Naive thymus-derived CD8-positive, alpha-beta T cell (primary cell): ENCODE data around the gene BMPR1B. TPM values are rescaled to one million over a fixed set of nuclear protein-coding genes. Genes with fewer than 3 reads are reported as not detected.

Source experiments
- ATAC-seq, 2 donors: fragments of 150-1000 bp; cut with Tn5 transposase in 1 of 2; sonication (Bioruptor Pico), chemical (Tn5 transposase) in 1 of 2; 1 replicate in 1 of 2; 2 replicates in 1 of 2; pipeline ENCODE4 v1.10.0; 2021; ENCODE audit warnings: mild to moderate bottlenecking in 2 of 2, moderate library complexity in 2 of 2
- POLR2A ChIA-PET: fragments of 350-600 bp; sonication (Branson Sonifier 250); formaldehyde crosslinking; loops from one replicate; lab custom pipeline; 2021; ENCODE audit warnings: antibody characterized with exemption; lab: Charles Lee
- DNase-seq, 10 donors: peaks; one replicate each; pipeline versions ENCODE4 v3.0.0 to v3.0.0-alpha.2; 2020 to 2022
- H3K27ac Mint-ChIP-seq, 10 donors: one replicate each; pipeline ENCODE4 v1.8.0; 2020 to 2022; ENCODE audit warnings: mild to moderate bottlenecking in 10 of 10, mixed read lengths in 10 of 10, moderate library complexity in 4 of 10, inconsistent platforms in 1 of 10
- H3K27me3 Mint-ChIP-seq, 5 donors: one replicate each; pipeline ENCODE4 v1.8.0; 2021 to 2022; ENCODE audit warnings: mixed read lengths in 5 of 5
- H3K36me3 Mint-ChIP-seq, 3 donors: one replicate each; pipeline ENCODE4 v1.8.0; 2020 to 2022; ENCODE audit warnings: mixed read lengths in 3 of 3, mild to moderate bottlenecking in 2 of 3, inconsistent platforms in 1 of 3
- H3K4me1 Mint-ChIP-seq, 4 donors: one replicate each; pipeline ENCODE4 v1.8.0; 2021 to 2022; ENCODE audit warnings: mixed read lengths in 4 of 4
- H3K4me3 Mint-ChIP-seq, 10 donors: one replicate each; pipeline ENCODE4 v1.8.0; 2020 to 2022; ENCODE audit warnings: mild to moderate bottlenecking in 10 of 10, mixed read lengths in 10 of 10, moderate library complexity in 6 of 10, inconsistent platforms in 1 of 10
- H3K9me3 Mint-ChIP-seq, 9 donors: one replicate each; pipeline ENCODE4 v1.8.0; 2020 to 2022; ENCODE audit warnings: mixed read lengths in 9 of 9, mild to moderate bottlenecking in 3 of 9, inconsistent platforms in 1 of 9, moderate library complexity in 1 of 9
- polyA plus RNA-seq, 3 donors: library from polyadenylated mRNA; unstranded; fragments of 300-500 nt; fragmentation: Illumina TruSeq; gene quantifications; one replicate each; pipeline ENCODE4 v1.2.3, GENCODE V29; 2021
- total RNA-seq, 8 experiments: library from RNA in 2 of 8; stranded (reverse) in 2 of 8; gene quantifications; one replicate each; pipeline ENCODE4 v1.2.3 and lab custom pipeline; 2021 to 2026

The BMPR1B gene
- total and polyA plus RNA-seq, 5 experiments from 2014 or later: not detected

GRCh38 chr4:94932366-94932765 is 174.6 kb downstream of the BMPR1B start:
- H3K4me1 Mint-ChIP-seq: no peaks in the 10 kb centered on the region
- H3K4me3 Mint-ChIP-seq: no peak overlapping the region
- H3K9me3 Mint-ChIP-seq: no peaks in the 10 kb centered on the region
- no peaks in the 10 kb centered on the region for H3K36me3 Mint-ChIP-seq
- POLR2A ChIA-PET: no interaction called here
- DNase-seq (no peak), ATAC-seq (no peak)
- peaks cover 0 to 8% (median 0%) of the 10 kb centered on the region in 5 donors for H3K27me3 Mint-ChIP-seq
- H3K27ac Mint-ChIP-seq: no peak overlapping the region

- ATAC-seq (no peak), DNase-seq (no peak)
- Mint-ChIP-seq H3K27me3 (peaks cover 0 to 11% (median 0%) of the 10 kb centered on the region in 5 donors), H3K9me3 (no peaks in the 10 kb centered on the region), H3K36me3 (no peaks in the 10 kb centered on the region), H3K27ac (no peak overlapping the region), H3K4me3 (no peak overlapping the region), H3K4me1 (no peaks in the 10 kb centered on the region)
- POLR2A ChIA-PET: no interaction called here
Observed at GRCh38 chr4:94933799-94934198, 176.0 kb downstream of the BMPR1B start.

- no peak overlapping the region for H3K27ac Mint-ChIP-seq
- H3K9me3 Mint-ChIP-seq: no peaks in the 10 kb centered on the region
- no peaks in the 10 kb centered on the region for H3K36me3 Mint-ChIP-seq
- peaks cover 0 to 11% (median 0%) of the 10 kb centered on the region in 5 donors for H3K27me3 Mint-ChIP-seq
- H3K4me1 Mint-ChIP-seq: no peaks in the 10 kb centered on the region
- DNase-seq (no peak), ATAC-seq (no peak)
- POLR2A ChIA-PET: no interaction called here
- no peak overlapping the region for H3K4me3 Mint-ChIP-seq
Observed at GRCh38 chr4:94934201-94934600, 176.4 kb downstream of the BMPR1B start.

GRCh38 chr4:94934864-94935263 is 177.1 kb downstream of the BMPR1B start:
- no peaks in the 10 kb centered on the region for H3K36me3 Mint-ChIP-seq
- POLR2A ChIA-PET: no interaction called here

GRCh38 chr4:94936854-94937253 is 179.1 kb downstream of the BMPR1B start:
- Mint-ChIP-seq H3K27me3 (peaks cover 0 to 11% (median 0%) of the 10 kb centered on the region in 5 donors), H3K9me3 (no peaks in the 10 kb centered on the region), H3K4me3 (no peak overlapping the region), H3K36me3 (no peaks in the 10 kb centered on the region), H3K27ac (peak overlapping the region in 1 of 10 donors; percentile 1), H3K4me1 (no peaks in the 10 kb centered on the region)
- POLR2A ChIA-PET: no interaction called here
- DNase-seq: no peak
- ATAC-seq: no peak

More at GRCh38 chr4:94934864-94935263, 177.1 kb downstream of the BMPR1B start:
- ATAC-seq (no peak), DNase-seq (no peak)
- Mint-ChIP-seq H3K27ac (no peak overlapping the region), H3K4me3 (no peak overlapping the region), H3K9me3 (no peaks in the 10 kb centered on the region), H3K27me3 (peaks cover 0 to 11% (median 0%) of the 10 kb centered on the region in 5 donors), H3K4me1 (no peaks in the 10 kb centered on the region)

- POLR2A ChIA-PET: no interaction called here
- ATAC-seq (no peak), DNase-seq (no peak)
- Mint-ChIP-seq H3K4me1 (no peaks in the 10 kb centered on the region), H3K27ac (no peak overlapping the region), H3K4me3 (no peak overlapping the region), H3K9me3 (no peaks in the 10 kb centered on the region), H3K27me3 (peaks cover 0 to 11% (median 0%) of the 10 kb centered on the region in 5 donors), H3K36me3 (no peaks in the 10 kb centered on the region)
Observed at GRCh38 chr4:94939791-94940519, 182.2 kb downstream of the BMPR1B start.

- Mint-ChIP-seq H3K36me3 (no peaks in the 10 kb centered on the region), H3K9me3 (no peaks in the 10 kb centered on the region), H3K4me3 (no peak overlapping the region), H3K27ac (no peak overlapping the region), H3K4me1 (no peaks in the 10 kb centered on the region), H3K27me3 (peaks cover 0 to 11% (median 0%) of the 10 kb centered on the region in 5 donors)
- DNase-seq: no peak
- POLR2A ChIA-PET: no interaction called here
- no peak for ATAC-seq
Observed at GRCh38 chr4:94940520-94940908, 182.8 kb downstream of the BMPR1B start.

- no peak for DNase-seq
- Mint-ChIP-seq H3K36me3 (no peaks in the 10 kb centered on the region), H3K9me3 (no peaks in the 10 kb centered on the region)
Observed at GRCh38 chr4:94941706-94942105, 184.0 kb downstream of the BMPR1B start.

GRCh38 chr4:94944726-94945125 is 187.0 kb downstream of the BMPR1B start:
- H3K4me3 Mint-ChIP-seq: no peak overlapping the region
- H3K36me3 Mint-ChIP-seq: no peaks in the 10 kb centered on the region
- no peaks in the 10 kb centered on the region for H3K4me1 Mint-ChIP-seq
- no peak for DNase-seq
- no peak for ATAC-seq
- H3K27ac Mint-ChIP-seq: no peak overlapping the region
- POLR2A ChIA-PET: no interaction called here
- no peaks in the 10 kb centered on the region for H3K27me3 Mint-ChIP-seq
- H3K9me3 Mint-ChIP-seq: peaks cover 0 to 9% (median 0%) of the 10 kb centered on the region in 9 donors

More at GRCh38 chr4:94941706-94942105, 184.0 kb downstream of the BMPR1B start:
- H3K4me1 Mint-ChIP-seq: no peaks in the 10 kb centered on the region
- POLR2A ChIA-PET: no interaction called here
- H3K27ac Mint-ChIP-seq: no peak overlapping the region
- no peak overlapping the region for H3K4me3 Mint-ChIP-seq
- peaks cover 0 to 9% (median 0%) of the 10 kb centered on the region in 5 donors for H3K27me3 Mint-ChIP-seq
- ATAC-seq: no peak

- Mint-ChIP-seq H3K4me3 (no peak overlapping the region), H3K27ac (no peak overlapping the region), H3K9me3 (peaks cover 0 to 16% (median 3%) of the 10 kb centered on the region in 9 donors), H3K27me3 (peaks cover 0 to 9% (median 0%) of the 10 kb centered on the region in 5 donors), H3K4me1 (no peaks in the 10 kb centered on the region), H3K36me3 (no peaks in the 10 kb centered on the region)
- no peak for ATAC-seq
- POLR2A ChIA-PET: no interaction called here
- no peak for DNase-seq
Observed at GRCh38 chr4:94947681-94948108, 189.9 kb downstream of the BMPR1B start.

GRCh38 chr4:94954251-94954650 is 196.5 kb downstream of the BMPR1B start:
- ATAC-seq (no peak), DNase-seq (no peak)
- Mint-ChIP-seq H3K4me3 (no peak overlapping the region), H3K9me3 (peaks cover 0 to 10% (median 3%) of the 10 kb centered on the region in 9 donors), H3K36me3 (peaks cover 0 to 5% (median 0%) of the 10 kb centered on the region in 3 donors), H3K27ac (no peak overlapping the region), H3K4me1 (no peaks in the 10 kb centered on the region), H3K27me3 (peaks cover 0 to 25% (median 0%) of the 10 kb centered on the region in 5 donors)
- POLR2A ChIA-PET: no interaction called here

GRCh38 chr4:94957030-94957429 is 199.3 kb downstream of the BMPR1B start:
- Mint-ChIP-seq H3K4me3 (no peak overlapping the region), H3K4me1 (no peaks in the 10 kb centered on the region), H3K27ac (no peak overlapping the region), H3K9me3 (peaks cover 0 to 9% (median 0%) of the 10 kb centered on the region in 9 donors), H3K36me3 (peaks cover 0 to 5% (median 0%) of the 10 kb centered on the region in 3 donors), H3K27me3 (peaks cover 0 to 22% (median 0%) of the 10 kb centered on the region in 5 donors)
- DNase-seq (no peak), ATAC-seq (no peak)
- POLR2A ChIA-PET: no interaction called here

- Mint-ChIP-seq H3K9me3 (peaks cover 0 to 12% (median 0%) of the 10 kb centered on the region in 9 donors), H3K27ac (no peak overlapping the region), H3K4me3 (no peak overlapping the region), H3K36me3 (peaks cover 0 to 7% (median 0%) of the 10 kb centered on the region in 3 donors), H3K27me3 (peaks cover 0 to 8% (median 0%) of the 10 kb centered on the region in 5 donors), H3K4me1 (no peaks in the 10 kb centered on the region)
- POLR2A ChIA-PET: no interaction called here
- DNase-seq (no peak), ATAC-seq (no peak)
Observed at GRCh38 chr4:94959307-94959706, 201.6 kb downstream of the BMPR1B start.
